Hepatocyte (in vitro differentiated cells): ENCODE results near the gene TBR1.

Experiments used
- CTCF ChIP-seq: fragments of 200-600 bp; sonication (generic); IDR thresholded peaks from 2 replicates; pipeline ENCODE4 v1.5.1; 2016; ENCODE audit warnings: antibody characterized with exemption, mild to moderate bottlenecking; ENCODE audit not compliant: poor library complexity
- EZH2phosphoT487 ChIP-seq: fragments of 200-600 bp; sonication (generic); IDR thresholded peaks from one replicate; pipeline ENCODE4 v1.6.1; 2018; ENCODE audit warnings: antibody characterized with exemption, mild to moderate bottlenecking, low read depth, moderate library complexity; ENCODE audit not compliant: unreplicated experiment, severe bottlenecking

GRCh38 chr2:161417438-161418274 lies 1.6 kb downstream of the TBR1 start:
- TF ChIP-seq CTCF: no peak
- TF ChIP-seq EZH2phosphoT487: peak; percentile 95
